Heart left ventricle (tissue), 16 donors: ENCODE results near the gene NAT8L. TPM values are rescaled to one million over a fixed set of nuclear protein-coding genes. Genes with fewer than 3 reads are reported as not detected.

ENCODE experiments used
- ATAC-seq, 4 donors: fragments of 200-7000 bp; cut with Tn5 transposase; one replicate each; pipeline ENCODE4 v1.9.1; 2020 to 2022; ENCODE audit warnings: moderate library complexity in 4 of 4, mild to moderate bottlenecking in 3 of 4, moderate number of reproducible peaks in 1 of 4
- DNase-seq, 5 donors: peaks; one replicate each; pipeline ENCODE4 v3.0.0-alpha.2; 2020
- H3K27ac ChIP-seq, 12 donors: fragments of 200-600 bp; sonication (generic) in 4 of 12; one replicate each; pipeline versions ENCODE4 v1.5.0 to v1.8.0; 2016 to 2022; ENCODE audit warnings: mild to moderate bottlenecking in 2 of 12
- H3K27me3 ChIP-seq, 9 donors: fragments of 200-600 bp; sonication (generic) in 2 of 9; one replicate each; pipeline versions ENCODE4 v1.5.1 to v1.8.0; 2016 to 2022; ENCODE audit warnings: mild to moderate bottlenecking in 3 of 9
- H3K36me3 ChIP-seq, 9 donors: fragments of 200-600 bp; sonication (generic) in 2 of 9; one replicate each; pipeline versions ENCODE4 v1.5.0 to v1.8.0; 2018 to 2022; ENCODE audit warnings: mild to moderate bottlenecking in 2 of 9
- H3K4me1 ChIP-seq, 12 donors: fragments of 200-600 bp; sonication (generic) in 4 of 12; one replicate each; pipeline versions ENCODE4 v1.5.0 to v1.8.0; 2016 to 2022; ENCODE audit warnings: mild to moderate bottlenecking in 3 of 12
- H3K4me3 ChIP-seq, 12 donors: fragments of 200-600 bp; sonication (generic) in 4 of 12; one replicate each; pipeline versions ENCODE4 v1.5.0 to v1.8.0; 2017 to 2022; ENCODE audit warnings: mild to moderate bottlenecking in 9 of 12, moderate library complexity in 4 of 12
- H3K9me3 ChIP-seq, 12 donors: fragments of 200-600 bp; sonication (generic) in 4 of 12; one replicate each; pipeline versions ENCODE4 v1.5.0 to v1.8.0; 2016 to 2022; ENCODE audit warnings: mild to moderate bottlenecking in 1 of 12
- POLR2A ChIP-seq, 2 donors: fragments of 450-650 bp; IDR thresholded peaks; one replicate each; pipeline ENCODE4 v1.6.1; 2017; ENCODE audit warnings: antibody characterized with exemption in 2 of 2, mild to moderate bottlenecking in 2 of 2, moderate library complexity in 2 of 2
- WGBS, 4 donors: extraction: QIAGEN DNeasy Blood & Tissue Kit in 2 of 4; methylation state at CpG; one replicate each; pipeline versions ENCODE4 v1.1.5 to v1.1.7; 2013 to 2018; 5-methylcytosine and 5-hydroxymethylcytosine counted together
- intact Hi-C, 10 donors: fragments of 100-400 bp; cut with DNase I; formaldehyde crosslinking; loops; one replicate each; pipeline versions ENCODE4 v1.11.1 to v1.14.2; 2022
- polyA plus RNA-seq, 2 donors: library from polyadenylated mRNA; stranded (reverse); fragments of 200-250 nt; gene quantifications; one replicate each; pipeline ENCODE4 v1.2.3, GENCODE V29; 2013
- total RNA-seq, 9 donors: library from RNA; depleted of rRNA in 2 of 9; stranded (reverse); fragments of >200 nt in 2 of 9; fragmentation: NEBNext Ultra II Directional in 3 of 9; extraction: Animal tissue kit (Norgen Biotek cat#: 25700) in 3 of 9; gene quantifications; one replicate each; pipeline versions ENCODE4 v1.1.0 to v1.2.4, GENCODE V29; 2016 to 2023
- TF ChIP-seq, protein P1 (sequence below), 12 donors: fragments of 200-600 bp; sonication (generic) in 4 of 12; IDR thresholded peaks; one replicate each; pipeline versions ENCODE4 v1.5.0 to v1.8.0; 2018 to 2022; ENCODE audit warnings: antibody characterized with exemption in 12 of 12, mild to moderate bottlenecking in 5 of 12
- donor health status: ischemic (EF 13 %, LVEDD 7.1; RV severe dilation, severe dysfunction).
- donor health status: healthy with polysubstance abuse.
- donor health status: DM: no; HTN: yes; CAD: no.
- donor health status: DM: no; HTN: no; CAD: no.
- donor health status: ischemic (EF 25% LVEDD 6.9; RV normal size, moderate dysfunction).
- donor health status: ischemic (EF 25% LVEDD 5.7; RV mildly dilated, moderate dysfunction).
- donor health status: healthy.
- donor health status: DM: yes; HTN: yes; CAD: no.
- donor health status: ischemic (EF 35%, LVEDD 5.7; RV mildly dilated, moderate dysfunction).
- donor health status: nonischemic (EF 11% LVEDD 7.7; RV severe dilation, severe dysfunction).
- donor health status: DM: yes; HTN: yes; CAD: no.
- donor health status: PGD.
- donor health status: ischemic (EF 29% LVEDD 5.4; RV normal size, mild dysfunction).
- donor health status: nonischemic (EF 23%, LVEDD 6.1; RV moderate dilation, normal function).

NAT8L gene
- total and polyA plus RNA-seq, 11 donors, result 0.19 to 3.1 (median 0.32) TPM

DNA sequence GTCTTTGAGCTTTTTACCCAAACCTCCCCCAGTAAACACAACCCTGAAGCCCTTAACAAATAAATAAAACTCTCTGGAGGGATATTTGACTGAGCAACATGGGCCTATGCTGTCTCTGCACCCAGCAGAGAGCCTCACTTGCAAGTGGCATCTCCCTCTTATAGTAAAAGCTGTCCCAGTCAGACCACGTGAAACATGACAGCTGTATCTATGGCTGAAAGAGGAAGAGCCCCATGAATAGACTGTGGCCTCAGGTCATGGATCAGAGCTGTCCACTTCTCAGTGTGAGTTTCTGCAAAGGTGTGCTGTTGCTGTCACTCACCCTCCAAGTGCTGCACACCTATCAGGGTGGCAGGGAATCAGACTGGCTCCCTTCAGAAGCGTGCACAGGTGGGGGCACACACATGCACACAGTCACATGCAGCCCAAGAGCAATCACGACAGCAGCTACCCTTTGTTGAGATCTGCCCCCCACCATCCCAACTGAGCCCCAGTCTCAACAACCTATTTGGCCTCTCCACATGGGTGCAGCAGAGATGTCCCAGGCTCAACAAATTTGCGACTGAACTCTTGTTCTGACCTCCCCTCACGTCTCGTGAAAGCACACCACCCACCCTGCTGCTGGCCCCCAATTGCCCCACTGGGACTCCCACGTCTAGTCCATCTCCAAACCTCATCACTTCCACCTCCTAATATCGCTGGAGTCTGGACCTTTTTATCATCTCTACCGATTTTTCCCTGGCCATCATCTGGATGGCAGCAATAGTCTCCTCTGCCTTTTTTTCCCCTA, 45.6 kb downstream of the NAT8L start:
- DNase-seq (no peak), ATAC-seq (no peak)
- Histone ChIP-seq H3K4me1 (no peaks in the 10 kb centered on the region), H3K36me3 (no peaks in the 10 kb centered on the region), H3K27me3 (peaks cover 0 to 23% (median 0%) of the 10 kb centered on the region in 9 donors), H3K4me3 (no peak overlapping the region), H3K27ac (no peak overlapping the region), H3K9me3 (peaks cover 0 to 33% (median 23%) of the 10 kb centered on the region in 12 donors)
- intact Hi-C loops, result no loop called here
- TF ChIP-seq POLR2A (IDR thresholded peaks at IDR 0.05), result no peak
- TF ChIP-seq, protein P1, sequence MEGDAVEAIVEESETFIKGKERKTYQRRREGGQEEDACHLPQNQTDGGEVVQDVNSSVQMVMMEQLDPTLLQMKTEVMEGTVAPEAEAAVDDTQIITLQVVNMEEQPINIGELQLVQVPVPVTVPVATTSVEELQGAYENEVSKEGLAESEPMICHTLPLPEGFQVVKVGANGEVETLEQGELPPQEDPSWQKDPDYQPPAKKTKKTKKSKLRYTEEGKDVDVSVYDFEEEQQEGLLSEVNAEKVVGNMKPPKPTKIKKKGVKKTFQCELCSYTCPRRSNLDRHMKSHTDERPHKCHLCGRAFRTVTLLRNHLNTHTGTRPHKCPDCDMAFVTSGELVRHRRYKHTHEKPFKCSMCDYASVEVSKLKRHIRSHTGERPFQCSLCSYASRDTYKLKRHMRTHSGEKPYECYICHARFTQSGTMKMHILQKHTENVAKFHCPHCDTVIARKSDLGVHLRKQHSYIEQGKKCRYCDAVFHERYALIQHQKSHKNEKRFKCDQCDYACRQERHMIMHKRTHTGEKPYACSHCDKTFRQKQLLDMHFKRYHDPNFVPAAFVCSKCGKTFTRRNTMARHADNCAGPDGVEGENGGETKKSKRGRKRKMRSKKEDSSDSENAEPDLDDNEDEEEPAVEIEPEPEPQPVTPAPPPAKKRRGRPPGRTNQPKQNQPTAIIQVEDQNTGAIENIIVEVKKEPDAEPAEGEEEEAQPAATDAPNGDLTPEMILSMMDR (IDR thresholded peaks at IDR 0.05), result no peak
- WGBS, 4 donors, result 80 to 83% (median 81%) methylated on average over 8 to 9 of the region's 9 CpGs

GRCh38 chr4:2105559-2105958, 46.4 kb downstream of the NAT8L start:
- no peak overlapping the region for H3K27ac ChIP-seq
- no peaks in the 10 kb centered on the region for H3K4me1 ChIP-seq
- H3K36me3 ChIP-seq, result no peaks in the 10 kb centered on the region
- 86 to 100% (median 95%) methylated on average over 1 of the region's 1 CpG for WGBS, 4 donors
- peaks cover 0 to 21% (median 0%) of the 10 kb centered on the region in 9 donors for H3K27me3 ChIP-seq
- H3K9me3 ChIP-seq, result peaks cover 0 to 33% (median 23%) of the 10 kb centered on the region in 12 donors
- intact Hi-C loops, result no loop called here
- ATAC-seq (no peak), DNase-seq (no peak)
- no peak for TF ChIP-seq POLR2A (IDR thresholded peaks at IDR 0.05)
- TF ChIP-seq, protein P1 (IDR thresholded peaks at IDR 0.05), result no peak
- no peak overlapping the region for H3K4me3 ChIP-seq

GRCh38 chr4:2116687-2117400, 57.7 kb downstream of the NAT8L start:
- ATAC-seq, result no peak

More at GRCh38 chr4:2116687-2117400, 57.7 kb downstream of the NAT8L start:
- no peak for DNase-seq
- Histone ChIP-seq H3K27me3 (no peaks in the 10 kb centered on the region), H3K36me3 (no peaks in the 10 kb centered on the region), H3K9me3 (no peaks in the 10 kb centered on the region), H3K4me3 (no peak overlapping the region), H3K4me1 (no peaks in the 10 kb centered on the region), H3K27ac (no peak overlapping the region)
- TF ChIP-seq, protein P1 (IDR thresholded peaks at IDR 0.05), result no peak
- TF ChIP-seq POLR2A (IDR thresholded peaks at IDR 0.05), result no peak
- WGBS, 4 donors, result 86 to 90% (median 89%) methylated on average over 6 of the region's 6 CpGs
- intact Hi-C loops, result no loop called here

Other genes with a start within 250 kb of the NAT8L start
- 10 to 100 TPM; 35.0 to 54.7 (median 43.4) TPM for gene LETM1, start 203.2 kb upstream of the NAT8L start, total RNA-seq
- 10 to 100 TPM; 22.1 to 47.4 TPM for gene LETM1, start 203.2 kb upstream of the NAT8L start, polyA plus RNA-seq
- 10 to 100 TPM; 27.4 to 63.3 (median 40.5) TPM for gene NSD2, start 187.9 kb upstream of the NAT8L start, total RNA-seq
- gene NSD2, start 187.9 kb upstream of the NAT8L start, polyA plus RNA-seq, result 10 to 100 TPM; 11.4 to 19.0 TPM
- gene NELFA, start 50.4 kb upstream of the NAT8L start, total RNA-seq, result 10 to 100 TPM in 5 of 9 donors, 1 to 10 TPM in 4; 8.1 to 14.9 (median 10.3) TPM
- gene NELFA, start 50.4 kb upstream of the NAT8L start, polyA plus RNA-seq, result 10 to 100 TPM; 10.4 to 12.8 TPM
- 1 to 10 TPM; 4.2 to 8.3 (median 6.3) TPM for gene HAUS3, start 182.8 kb downstream of the NAT8L start, total RNA-seq
- gene HAUS3, start 182.8 kb downstream of the NAT8L start, polyA plus RNA-seq, result 1 to 10 TPM; 4.2 to 6.8 TPM
- 1 to 10 TPM in 7 of 9 donors, under 1 TPM in 2; 0.38 to 4.5 (median 2.6) TPM for gene POLN, start 182.8 kb downstream of the NAT8L start, total RNA-seq
- under 1 TPM; 0.79 to 0.84 TPM for gene POLN, start 182.8 kb downstream of the NAT8L start, polyA plus RNA-seq
- gene MXD4, start 202.8 kb downstream of the NAT8L start, total RNA-seq, result 10 to 100 TPM; 27.5 to 76.6 (median 35.5) TPM
- gene MXD4, start 202.8 kb downstream of the NAT8L start, polyA plus RNA-seq, result 10 to 100 TPM; 39.0 to 55.5 TPM